H1 (cell line): ENCODE measurements around the gene TCIRG1. TPM values are rescaled to one million over a fixed set of nuclear protein-coding genes. Genes with fewer than 3 reads are reported as not detected.

Source experiments
- SP2 ChIP-seq: IDR thresholded peaks from 2 replicates; pipeline ENCODE4 v1.6.1; 2012; ENCODE audit warnings: mild to moderate bottlenecking, low read length, inconsistent platforms
- TCF12 ChIP-seq: IDR thresholded peaks from 2 replicates; pipeline ENCODE4 v1.6.1; 2011; ENCODE audit warnings: low read depth, mild to moderate bottlenecking, low read length
- polyA plus RNA-seq, 7 experiments: library from polyadenylated mRNA; depleted of rRNA in 3 of 7; stranded (reverse) in 5 of 7; unstranded in 2 of 7; fragments of >200 nt in 5 of 7; fragments of 200-250 nt in 2 of 7; gene quantifications; 1 replicate in 5 of 7; 2 replicates in 1 of 7; 4 replicates in 1 of 7; pipeline versions ENCODE4 v1.2.1 to v1.2.3, GENCODE V29; 2011 to 2013; ENCODE audit warnings: missing spikeins in 2 of 7, mixed read lengths in 2 of 7
- total RNA-seq: library from RNA; stranded (reverse); fragmentation: NEBNext Ultra II Directional; extraction: Animal tissue kit (Norgen Biotek cat#: 25700); gene quantifications from 2 replicates; pipeline ENCODE4 v1.2.1, GENCODE V29; 2021
- TF ChIP-seq, protein P1 (sequence below), 3 experiments: IDR thresholded peaks; 1 replicate in 2 of 3; 2 replicates in 1 of 3; pipeline versions ENCODE4 v1.5.1 to v1.6.1; 2011; ENCODE audit warnings: low read length in 3 of 3, mild to moderate bottlenecking in 3 of 3, inconsistent platforms in 2 of 3, low read depth in 1 of 3, moderate library complexity in 1 of 3; ENCODE audit not compliant: insufficient read depth in 1 of 3; ENCODE audit errors: control extremely low read depth in 1 of 3

The TCIRG1 gene
- total and polyA plus RNA-seq, 2 of the 8 experiments (the other 6 are each of a cell fraction or from before 2014, with no cell fraction given): 25.3 to 39.6 TPM

DNA sequence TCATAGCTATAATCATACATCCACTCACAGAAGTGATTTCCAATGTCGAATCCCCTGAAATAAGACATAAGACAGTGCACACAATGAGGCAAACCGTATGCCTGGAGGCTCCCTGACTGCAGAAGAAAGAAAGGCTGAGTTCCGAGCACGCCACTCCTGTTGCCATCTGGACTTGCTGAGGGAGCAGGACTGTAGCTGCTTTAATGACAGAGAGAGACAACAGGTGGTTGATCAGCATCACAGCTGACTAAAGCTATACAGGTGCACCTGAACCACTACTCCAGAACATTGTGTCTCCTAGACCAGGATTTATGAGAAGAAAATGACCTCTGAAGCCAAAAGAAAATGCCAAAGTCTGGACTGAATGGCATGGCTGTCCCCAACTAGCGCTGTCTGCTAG, 27.0 kb downstream of the TCIRG1 start (continued):
- TF ChIP-seq, protein P1, sequence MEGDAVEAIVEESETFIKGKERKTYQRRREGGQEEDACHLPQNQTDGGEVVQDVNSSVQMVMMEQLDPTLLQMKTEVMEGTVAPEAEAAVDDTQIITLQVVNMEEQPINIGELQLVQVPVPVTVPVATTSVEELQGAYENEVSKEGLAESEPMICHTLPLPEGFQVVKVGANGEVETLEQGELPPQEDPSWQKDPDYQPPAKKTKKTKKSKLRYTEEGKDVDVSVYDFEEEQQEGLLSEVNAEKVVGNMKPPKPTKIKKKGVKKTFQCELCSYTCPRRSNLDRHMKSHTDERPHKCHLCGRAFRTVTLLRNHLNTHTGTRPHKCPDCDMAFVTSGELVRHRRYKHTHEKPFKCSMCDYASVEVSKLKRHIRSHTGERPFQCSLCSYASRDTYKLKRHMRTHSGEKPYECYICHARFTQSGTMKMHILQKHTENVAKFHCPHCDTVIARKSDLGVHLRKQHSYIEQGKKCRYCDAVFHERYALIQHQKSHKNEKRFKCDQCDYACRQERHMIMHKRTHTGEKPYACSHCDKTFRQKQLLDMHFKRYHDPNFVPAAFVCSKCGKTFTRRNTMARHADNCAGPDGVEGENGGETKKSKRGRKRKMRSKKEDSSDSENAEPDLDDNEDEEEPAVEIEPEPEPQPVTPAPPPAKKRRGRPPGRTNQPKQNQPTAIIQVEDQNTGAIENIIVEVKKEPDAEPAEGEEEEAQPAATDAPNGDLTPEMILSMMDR (IDR thresholded peaks at IDR 0.05; ENCODE audit: control extremely low read depth in 1 of 3, insufficient read depth in 1 of 3, low read depth in 1 of 3, low read length in 3 of 3): no peak
- TF ChIP-seq TCF12 (no peak), SP2 (no peak)
